ENCODE data around the gene MTFP1. TPM values are rescaled to one million over a fixed set of nuclear protein-coding genes. Genes with fewer than 3 reads are reported as not detected.
A peak's percentile ranks its signal among the peaks of the same experiment; 100 is the strongest.

Gene MTFP1
- polyA plus RNA-seq (2013), result 11.9 and 12.6 TPM in 2 replicates

DNA sequence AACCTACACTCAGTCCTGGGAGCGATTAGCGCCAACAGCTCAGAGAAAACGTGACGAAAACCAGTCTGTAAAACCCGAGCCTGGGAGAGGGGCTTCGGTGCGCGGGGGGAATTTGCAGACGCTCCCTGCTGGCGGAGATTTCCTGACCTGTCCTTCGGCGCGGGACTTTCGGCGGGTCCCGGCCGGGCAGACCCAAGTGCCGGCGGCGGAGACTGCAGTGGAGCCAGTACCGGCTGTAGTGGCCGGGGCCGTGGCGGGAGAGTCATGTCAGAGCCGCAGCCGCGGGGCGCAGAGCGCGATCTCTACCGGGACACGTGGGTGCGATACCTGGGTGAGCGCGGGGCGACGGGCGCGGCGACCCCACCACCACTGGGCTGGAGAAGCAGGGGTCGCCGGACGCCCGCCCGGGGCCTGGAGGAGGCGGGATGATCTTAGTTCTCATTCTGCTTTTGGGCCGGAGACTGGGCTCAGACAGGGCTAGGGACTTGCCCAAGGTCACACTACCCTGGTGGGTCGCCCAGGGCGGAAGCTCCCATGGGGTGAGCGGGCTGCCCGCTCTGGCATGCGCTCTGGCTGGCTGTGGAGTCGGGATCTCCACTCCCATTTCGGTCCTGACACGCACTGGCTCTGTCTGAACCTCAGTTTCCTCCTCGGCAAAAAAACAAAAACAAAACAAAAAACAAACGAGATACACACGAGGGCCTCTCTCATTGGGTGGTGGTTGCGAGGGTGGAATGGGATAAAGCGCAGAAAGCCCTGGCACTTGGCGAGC is at the start of gene MTFP1:
MTFP1 (plus strand) TSS at position 153 of the 772 bp plus-strand sequence; CDS start at position 265, 112 bp downstream.
- peak within 1 kb of the TSS; percentile 61 for H3K4me2 ChIP-seq (ENCODE audit: low read length)
- WGBS (ENCODE audit: extremely low coverage, insufficient coverage, insufficient read length), result no CpG with 5 or more reads among the region's 61 CpGs
- peak within 1 kb of the TSS; percentile 68 for H3K9ac ChIP-seq (ENCODE audit: low read length)
- peak within 1 kb of the TSS; percentile 89 for H3K4me3 ChIP-seq (ENCODE audit: low read depth, low read length)
- H3K79me2 ChIP-seq (ENCODE audit: control insufficient read depth, insufficient read depth, low read length, poor library complexity), result peaks cover 8% of the 10 kb centered on the region
- peak within 1 kb of the TSS; percentile 79 for H3K14ac ChIP-seq (ENCODE audit: low read length)
- H3K4ac ChIP-seq (ENCODE audit: low read depth, low read length), result peak within 1 kb of the TSS; percentile 57
- H4K91ac ChIP-seq (ENCODE audit: low read depth, low read length), result peak within 1 kb of the TSS; percentile 72
- peak within 1 kb of the TSS; percentile 54 for H4K12ac ChIP-seq (ENCODE audit: low read depth, low read length)
- peak within 1 kb of the TSS; percentile 88 for H2AFZ ChIP-seq (ENCODE audit: insufficient read depth, low read length, poor library complexity)
- H2BK12ac ChIP-seq (ENCODE audit: low read length), result peak within 1 kb of the TSS; percentile 44
- peak within 1 kb of the TSS; percentile 15 for H2AK5ac ChIP-seq (ENCODE audit: low read length)
- peak within 1 kb of the TSS; percentile 87 for H4K8ac ChIP-seq (ENCODE audit: low read depth, low read length)
- peak; percentile 66 to 72 for DNase-seq
- peaks cover 10 to 24% of the 10 kb centered on the region in 2 experiments for H3K4me1 ChIP-seq (ENCODE audit: control insufficient read depth in 1 of 2, insufficient read depth in 2 of 2, low read length in 2 of 2)
- no peaks in the 10 kb centered on the region for H3K27me3 ChIP-seq (ENCODE audit: insufficient read depth, low read length)
- H2BK120ac ChIP-seq (ENCODE audit: insufficient read depth, low read length, poor library complexity), result peak within 1 kb of the TSS; percentile 84
- H3K36me3 ChIP-seq (ENCODE audit: control insufficient read depth in 1 of 2, insufficient read depth in 2 of 2, low read length in 2 of 2), result peaks cover 7 to 8% of the 10 kb centered on the region in 2 experiments
- H2BK5ac ChIP-seq (ENCODE audit: low read depth, low read length, poor library complexity), result peak within 1 kb of the TSS; percentile 51
- H3K9me3 ChIP-seq (ENCODE audit: insufficient read depth, low read depth, low read length), result peaks cover 4% of the 10 kb centered on the region
- peak within 1 kb of the TSS; percentile 93 for H3K18ac ChIP-seq (ENCODE audit: low read length)
- H3K23ac ChIP-seq (ENCODE audit: low read length), result no peak within 1 kb of the TSS
- H3K27ac ChIP-seq (ENCODE audit: low read depth, low read length), result peak within 1 kb of the TSS; percentile 48
- H3K79me1 ChIP-seq (ENCODE audit: low read length), result peaks cover 15% of the 10 kb centered on the region

GRCh38 chr22:30380011-30380410 is 45.6 kb upstream of the MTFP1 start:
- no peaks in the 10 kb centered on the region for H3K79me1 ChIP-seq (ENCODE audit: low read length)
- no peaks in the 10 kb centered on the region for H3K27me3 ChIP-seq (ENCODE audit: insufficient read depth, low read length)

DNA sequence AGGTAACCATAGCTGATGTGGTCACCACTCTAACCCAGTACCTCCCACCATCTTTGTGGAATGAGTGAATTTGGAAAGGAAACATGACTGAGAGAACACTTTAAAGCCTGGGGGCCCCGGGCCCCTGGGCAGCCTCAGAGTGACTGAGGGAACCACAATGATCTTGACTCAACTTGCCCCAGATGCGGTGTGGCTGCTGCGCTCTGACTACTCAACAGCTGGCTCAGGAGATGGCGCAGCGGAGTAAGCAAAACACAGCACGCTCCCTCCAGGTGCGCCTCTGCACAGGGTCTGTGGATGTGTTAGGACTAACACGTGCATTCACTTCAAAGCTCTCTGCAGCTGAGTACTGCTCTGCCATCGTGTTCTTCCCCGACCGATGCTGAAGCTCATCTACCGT is 44.3 kb upstream of the MTFP1 start:
- H3K4me3 ChIP-seq (ENCODE audit: low read depth, low read length), result no peak overlapping the region
- no peak overlapping the region for H3K9ac ChIP-seq (ENCODE audit: low read length)
- no CpG with 5 or more reads among the region's 12 CpGs for WGBS (ENCODE audit: extremely low coverage, insufficient coverage, insufficient read length)
- H2AFZ ChIP-seq (ENCODE audit: insufficient read depth, low read length, poor library complexity), result no peak overlapping the region
- H3K23ac ChIP-seq (ENCODE audit: low read length), result no peak overlapping the region
- no peak overlapping the region for H3K4ac ChIP-seq (ENCODE audit: low read depth, low read length)
- H3K79me1 ChIP-seq (ENCODE audit: low read length), result no peaks in the 10 kb centered on the region
- H2BK120ac ChIP-seq (ENCODE audit: insufficient read depth, low read length, poor library complexity), result no peak overlapping the region
- no peak overlapping the region for H2BK5ac ChIP-seq (ENCODE audit: low read depth, low read length, poor library complexity)
- H3K9me3 ChIP-seq (ENCODE audit: insufficient read depth, low read depth, low read length), result peaks cover 2% of the 10 kb centered on the region
- no peak overlapping the region for H3K18ac ChIP-seq (ENCODE audit: low read length)
- no peak overlapping the region for H3K14ac ChIP-seq (ENCODE audit: low read length)
- no peaks in the 10 kb centered on the region for H3K79me2 ChIP-seq (ENCODE audit: control insufficient read depth, insufficient read depth, low read length, poor library complexity)
- DNase-seq, result no peak
- no peak overlapping the region for H4K8ac ChIP-seq (ENCODE audit: low read depth, low read length)
- H4K91ac ChIP-seq (ENCODE audit: low read depth, low read length), result no peak overlapping the region
- H3K4me1 ChIP-seq (ENCODE audit: control insufficient read depth in 1 of 2, insufficient read depth in 2 of 2, low read length in 2 of 2), result peaks cover 2% of the 10 kb centered on the region in 2 experiments
- no peaks in the 10 kb centered on the region for H3K27me3 ChIP-seq (ENCODE audit: insufficient read depth, low read length)
- H3K27ac ChIP-seq (ENCODE audit: low read depth, low read length), result no peak overlapping the region
- H3K4me2 ChIP-seq (ENCODE audit: low read length), result no peak overlapping the region
- H4K12ac ChIP-seq (ENCODE audit: low read depth, low read length), result no peak overlapping the region
- peaks cover 60 to 62% of the 10 kb centered on the region in 2 experiments for H3K36me3 ChIP-seq (ENCODE audit: control insufficient read depth in 1 of 2, insufficient read depth in 2 of 2, low read length in 2 of 2)
- no peak overlapping the region for H2AK5ac ChIP-seq (ENCODE audit: low read length)
- H2BK12ac ChIP-seq (ENCODE audit: low read length), result no peak overlapping the region

More at GRCh38 chr22:30380011-30380410, 45.6 kb upstream of the MTFP1 start:
- DNase-seq, result no peak
- Histone ChIP-seq H3K9me3 (ENCODE audit: insufficient read depth, low read depth, low read length) (peaks cover 2% of the 10 kb centered on the region), H4K12ac (ENCODE audit: low read depth, low read length) (peak overlapping the region; percentile 27), H3K14ac (ENCODE audit: low read length) (no peak overlapping the region), H3K4me1 (ENCODE audit: control insufficient read depth in 1 of 2, insufficient read depth in 2 of 2, low read length in 2 of 2) (no peaks in the 10 kb centered on the region), H2AFZ (ENCODE audit: insufficient read depth, low read length, poor library complexity) (no peak overlapping the region), H3K79me2 (ENCODE audit: control insufficient read depth, insufficient read depth, low read length, poor library complexity) (no peaks in the 10 kb centered on the region), H4K8ac (ENCODE audit: low read depth, low read length) (no peak overlapping the region), H4K91ac (ENCODE audit: low read depth, low read length) (no peak overlapping the region), H3K18ac (ENCODE audit: low read length) (no peak overlapping the region), H2BK120ac (ENCODE audit: insufficient read depth, low read length, poor library complexity) (no peak overlapping the region), H2BK12ac (ENCODE audit: low read length) (no peak overlapping the region), H3K4me2 (ENCODE audit: low read length) (no peak overlapping the region), H2AK5ac (ENCODE audit: low read length) (no peak overlapping the region), H2BK5ac (ENCODE audit: low read depth, low read length, poor library complexity) (no peak overlapping the region), H3K23ac (ENCODE audit: low read length) (no peak overlapping the region), H3K4me3 (ENCODE audit: low read depth, low read length) (peak overlapping the region; percentile 32), H3K4ac (ENCODE audit: low read depth, low read length) (no peak overlapping the region), H3K27ac (ENCODE audit: low read depth, low read length) (no peak overlapping the region), H3K9ac (ENCODE audit: low read length) (no peak overlapping the region), H3K36me3 (ENCODE audit: control insufficient read depth in 1 of 2, insufficient read depth in 2 of 2, low read length in 2 of 2) (peaks cover 60 to 67% of the 10 kb centered on the region in 2 experiments)
- WGBS (ENCODE audit: extremely low coverage, insufficient coverage, insufficient read length), result no CpG with 5 or more reads among the region's 20 CpGs

- H3K36me3 ChIP-seq (ENCODE audit: control insufficient read depth in 1 of 2, insufficient read depth in 2 of 2, low read length in 2 of 2), result peaks cover 53 to 55% of the 10 kb centered on the region in 2 experiments
- H3K4me2 ChIP-seq (ENCODE audit: low read length), result no peak overlapping the region
- peaks cover 5% of the 10 kb centered on the region for H3K79me1 ChIP-seq (ENCODE audit: low read length)
- H3K9me3 ChIP-seq (ENCODE audit: insufficient read depth, low read depth, low read length), result peaks cover 2% of the 10 kb centered on the region
- no peak overlapping the region for H2AK5ac ChIP-seq (ENCODE audit: low read length)
- no peak overlapping the region for H3K14ac ChIP-seq (ENCODE audit: low read length)
- H3K79me2 ChIP-seq (ENCODE audit: control insufficient read depth, insufficient read depth, low read length, poor library complexity), result no peaks in the 10 kb centered on the region
- H2AFZ ChIP-seq (ENCODE audit: insufficient read depth, low read length, poor library complexity), result no peak overlapping the region
- H4K8ac ChIP-seq (ENCODE audit: low read depth, low read length), result no peak overlapping the region
- no peak overlapping the region for H3K23ac ChIP-seq (ENCODE audit: low read length)
- H3K4me1 ChIP-seq (ENCODE audit: control insufficient read depth in 1 of 2, insufficient read depth in 2 of 2, low read length in 2 of 2), result peaks cover 5 to 7% of the 10 kb centered on the region in 2 experiments
- H3K18ac ChIP-seq (ENCODE audit: low read length), result no peak overlapping the region
- WGBS (ENCODE audit: extremely low coverage, insufficient coverage, insufficient read length), result no CpG with 5 or more reads among the region's 5 CpGs
- no peak overlapping the region for H3K4ac ChIP-seq (ENCODE audit: low read depth, low read length)
- H2BK12ac ChIP-seq (ENCODE audit: low read length), result no peak overlapping the region
- H2BK120ac ChIP-seq (ENCODE audit: insufficient read depth, low read length, poor library complexity), result no peak overlapping the region
- no peak overlapping the region for H3K27ac ChIP-seq (ENCODE audit: low read depth, low read length)
- H4K12ac ChIP-seq (ENCODE audit: low read depth, low read length), result no peak overlapping the region
- DNase-seq, result no peak
- no peak overlapping the region for H4K91ac ChIP-seq (ENCODE audit: low read depth, low read length)
- no peaks in the 10 kb centered on the region for H3K27me3 ChIP-seq (ENCODE audit: insufficient read depth, low read length)
- H3K9ac ChIP-seq (ENCODE audit: low read length), result no peak overlapping the region
- no peak overlapping the region for H3K4me3 ChIP-seq (ENCODE audit: low read depth, low read length)
- H2BK5ac ChIP-seq (ENCODE audit: low read depth, low read length, poor library complexity), result no peak overlapping the region
Measured at GRCh38 chr22:30382340-30382739, 43.2 kb upstream of the MTFP1 start.
